SK-N-DZ (cell line): Measurements from ENCODE around the gene FANCC.

Experiments used
- DNase-seq: peaks from one replicate; pipeline ENCODE4 v3.0.0-alpha.2; 2015; ENCODE audit warnings: low spot score

Gene FANCC

GRCh38 chr9:95148208-95148520 lies 169.3 kb downstream of the FANCC start:
- no peak for DNase-seq

- DNase-seq: no peak
Observed at GRCh38 chr9:95147452-95148207, 169.9 kb downstream of the FANCC start.

- DNase-seq: no peak
Observed at GRCh38 chr9:95143591-95144561, 173.6 kb downstream of the FANCC start.

GRCh38 chr9:95142728-95143127 lies 174.8 kb downstream of the FANCC start:
- DNase-seq: no peak

GRCh38 chr9:95142315-95142714 lies 175.2 kb downstream of the FANCC start:
- no peak for DNase-seq

GRCh38 chr9:95140821-95141220 lies 176.7 kb downstream of the FANCC start:
- no peak for DNase-seq

- DNase-seq: no peak
Observed at GRCh38 chr9:95139126-95139525, 178.4 kb downstream of the FANCC start.

- DNase-seq: peak; percentile 90
Observed at GRCh38 chr9:95138474-95138873, 179.0 kb downstream of the FANCC start.

GRCh38 chr9:95137587-95138145 lies 179.8 kb downstream of the FANCC start:
- no peak for DNase-seq

GRCh38 chr9:95135756-95136155 lies 181.8 kb downstream of the FANCC start:
- DNase-seq: no peak

GRCh38 chr9:95134457-95134881 lies 183.0 kb downstream of the FANCC start:
- DNase-seq: no peak

GRCh38 chr9:95133325-95133705 lies 184.2 kb downstream of the FANCC start:
- DNase-seq: no peak

GRCh38 chr9:95132366-95133324 lies 184.9 kb downstream of the FANCC start:
- DNase-seq: peak; percentile 99

GRCh38 chr9:95131023-95131943 lies 186.2 kb downstream of the FANCC start:
- peak; percentile 77 for DNase-seq

- DNase-seq: no peak
Observed at GRCh38 chr9:95130484-95130883, 187.0 kb downstream of the FANCC start.

GRCh38 chr9:95129476-95130291 lies 187.8 kb downstream of the FANCC start:
- DNase-seq: peak; percentile 40

GRCh38 chr9:95128177-95128524 lies 189.4 kb downstream of the FANCC start:
- DNase-seq: no peak

- peak; percentile 73 for DNase-seq
Observed at GRCh38 chr9:95127249-95128176, 190.0 kb downstream of the FANCC start.
